Neural cell (in vitro differentiated cells): ENCODE results near the gene FOXO1. TPM values are rescaled to one million over a fixed set of nuclear protein-coding genes. Genes with fewer than 3 reads are reported as not detected.

ENCODE experiments used
- H2AFZ ChIP-seq: fragments of 200-600, 300-800 bp; sonication (generic), shearing (Covaris generic); 2 replicates; pipeline ENCODE4 v1.6.0; 2014; ENCODE audit warnings: low read depth, mild to moderate bottlenecking, antibody characterized with exemption, low read length, moderate library complexity
- H3F3A ChIP-seq: fragments of 200-600 bp; shearing (Covaris generic); 2 replicates; pipeline ENCODE4 v1.6.1; 2016; ENCODE audit warnings: mild to moderate bottlenecking, moderate library complexity, mixed read lengths, antibody characterized with exemption, low read length; ENCODE audit not compliant: insufficient read depth, poor library complexity, severe bottlenecking
- H3K27ac ChIP-seq: fragments of 200-600, 300-800 bp; sonication (generic), shearing (Covaris generic); 2 replicates; pipeline ENCODE4 v1.5.1; 2014; ENCODE audit warnings: mild to moderate bottlenecking, low read length, moderate library complexity
- H3K27me3 ChIP-seq: fragments of 300-800, 200-600 bp; sonication (generic), shearing (Covaris generic); 2 replicates; pipeline ENCODE4 v1.6.0; 2014; ENCODE audit warnings: mild to moderate bottlenecking, low read depth, low read length, moderate library complexity; ENCODE audit not compliant: insufficient read depth
- H3K36me3 ChIP-seq: fragments of 300-800, 200-600 bp; sonication (generic), shearing (Covaris generic); 2 replicates; pipeline ENCODE4 v1.5.1; 2014; ENCODE audit warnings: mild to moderate bottlenecking, antibody characterized with exemption, low read length, moderate library complexity; ENCODE audit not compliant: insufficient read depth
- H3K4me2 ChIP-seq: fragments of 300-800, 200-600 bp; sonication (generic), shearing (Covaris generic); 2 replicates; pipeline ENCODE4 v1.6.0; 2014; ENCODE audit warnings: mild to moderate bottlenecking, low read length
- H3K4me3 ChIP-seq: fragments of 300-800, 200-600 bp; sonication (generic), shearing (Covaris generic); 2 replicates; pipeline ENCODE4 v1.5.1; 2014; ENCODE audit warnings: mild to moderate bottlenecking, low read length, moderate library complexity
- H3K79me2 ChIP-seq: fragments of 200-600 bp; shearing (Covaris generic); replicated peaks from 2 replicates; pipeline ENCODE4 v1.6.0; 2014; ENCODE audit warnings: mild to moderate bottlenecking, low read length, moderate library complexity; ENCODE audit not compliant: insufficient read depth
- H3K9ac ChIP-seq: fragments of 300-800, 200-600 bp; sonication (generic), shearing (Covaris generic); 2 replicates; pipeline ENCODE4 v1.6.1; 2016; ENCODE audit warnings: mild to moderate bottlenecking, low read length, mixed read lengths
- H3K9me2 ChIP-seq: fragments of 200-600 bp; shearing (Covaris generic); 2 replicates; pipeline ENCODE4 v1.6.1; 2016; ENCODE audit warnings: mild to moderate bottlenecking, low read length, mixed read lengths; ENCODE audit not compliant: insufficient read depth
- H3K9me3 ChIP-seq: fragments of 200-600, 300-800 bp; sonication (generic), shearing (Covaris generic); 2 replicates; pipeline ENCODE4 v1.6.1; 2016; ENCODE audit warnings: mild to moderate bottlenecking, mixed run types, low read length, moderate library complexity, mixed read lengths
- H4K20me1 ChIP-seq: fragments of 200-600 bp; shearing (Covaris generic); 2 replicates; pipeline ENCODE4 v1.6.1; 2016; ENCODE audit warnings: mild to moderate bottlenecking, mixed run types; ENCODE audit not compliant: insufficient read depth
- CTCF ChIP-seq: fragments of 450-650 bp; IDR thresholded peaks from 2 replicates; pipeline ENCODE4 v1.5.1; 2014; ENCODE audit warnings: antibody characterized with exemption, mild to moderate bottlenecking, moderate library complexity; ENCODE audit not compliant: poor library complexity, severe bottlenecking
- EP300 ChIP-seq: fragments of 450-650 bp; conservative IDR thresholded peaks from 2 replicates; pipeline ENCODE4 v1.6.1; 2014; ENCODE audit warnings: antibody characterized with exemption, mild to moderate bottlenecking, moderate library complexity; ENCODE audit not compliant: poor library complexity, severe bottlenecking
- EZH2 ChIP-seq: fragments of 200-600, 300-800 bp; shearing (Covaris generic), sonication (generic); IDR thresholded peaks from 2 replicates; pipeline ENCODE4 v1.6.1; 2014; ENCODE audit warnings: antibody characterized with exemption, low read length, borderline replicate concordance, mild to moderate bottlenecking; ENCODE audit not compliant: insufficient read depth, poor library complexity, severe bottlenecking
- MXI1 ChIP-seq: fragments of 450-650 bp; conservative IDR thresholded peaks from 2 replicates; pipeline ENCODE4 v1.6.1; 2014; ENCODE audit warnings: antibody characterized with exemption, mild to moderate bottlenecking; ENCODE audit not compliant: poor library complexity, severe bottlenecking
- POLR2AphosphoS5 ChIP-seq: IDR thresholded peaks from 2 replicates; pipeline ENCODE4 v1.6.1; 2012
- RAD21 ChIP-seq: fragments of 450-650 bp; conservative IDR thresholded peaks from 2 replicates; pipeline ENCODE4 v1.6.1; 2014; ENCODE audit warnings: antibody characterized with exemption, mild to moderate bottlenecking, moderate library complexity
- REST ChIP-seq: IDR thresholded peaks from 2 replicates; pipeline ENCODE4 v1.6.1; 2012; ENCODE audit warnings: borderline replicate concordance
- SMC3 ChIP-seq: fragments of 450-650 bp; conservative IDR thresholded peaks from 2 replicates; pipeline ENCODE4 v1.6.1; 2014; ENCODE audit warnings: antibody characterized with exemption, mild to moderate bottlenecking, moderate library complexity; ENCODE audit not compliant: poor library complexity
- TAF1 ChIP-seq: IDR thresholded peaks from 2 replicates; pipeline ENCODE4 v1.6.1; 2012; ENCODE audit warnings: low read depth
- polyA plus RNA-seq: library from polyadenylated mRNA; depleted of rRNA; stranded (reverse); fragments of >200 nt; gene quantifications from 2 replicates; pipeline ENCODE4 v1.2.3, GENCODE V29; 2014

The FOXO1 gene
- polyA plus RNA-seq, 1 donor from 2014 or later: 1.2 TPM

- TF ChIP-seq CTCF (no peak), POLR2AphosphoS5 (no peak), TAF1 (no peak), SMC3 (no peak), EZH2 (no peak), MXI1 (no peak), REST (no peak), EP300 (no peak), RAD21 (no peak)
- Histone ChIP-seq H2AFZ (no peak overlapping the region), H4K20me1 (no peaks in the 10 kb centered on the region), H3K9me2 (no peaks in the 10 kb centered on the region), H3K9me3 (no peaks in the 10 kb centered on the region), H3K27me3 (peaks cover 35% of the 10 kb centered on the region), H3K27ac (no peak overlapping the region), H3K79me2 (no peaks in the 10 kb centered on the region), H3K9ac (no peak overlapping the region), H3K36me3 (no peaks in the 10 kb centered on the region), H3F3A (no peaks in the 10 kb centered on the region), H3K4me2 (no peak overlapping the region), H3K4me3 (no peak overlapping the region)
Measured at GRCh38 chr13:40660692-40661091, 5.7 kb downstream of the FOXO1 start.

GRCh38 chr13:40660141-40660664 lies 6.2 kb downstream of the FOXO1 start:
- no peaks in the 10 kb centered on the region for H3K9me2 ChIP-seq
- no peak overlapping the region for H2AFZ ChIP-seq
- no peak for TF ChIP-seq MXI1
- no peak for TF ChIP-seq EP300
- no peak for TF ChIP-seq SMC3
- TF ChIP-seq CTCF: no peak
- no peak for TF ChIP-seq POLR2AphosphoS5
- no peak overlapping the region for H3K4me2 ChIP-seq
- H4K20me1 ChIP-seq: no peaks in the 10 kb centered on the region
- no peaks in the 10 kb centered on the region for H3F3A ChIP-seq
- no peak overlapping the region for H3K4me3 ChIP-seq
- no peak overlapping the region for H3K9ac ChIP-seq
- no peak overlapping the region for H3K27ac ChIP-seq
- H3K79me2 ChIP-seq: no peaks in the 10 kb centered on the region
- no peaks in the 10 kb centered on the region for H3K36me3 ChIP-seq
- peaks cover 31% of the 10 kb centered on the region for H3K27me3 ChIP-seq
- no peaks in the 10 kb centered on the region for H3K9me3 ChIP-seq
